Measurements from ENCODE around the gene ZCCHC9.

GRCh38 chr5:81300921-81301270, 491 bp upstream of the ZCCHC9 start:
- TF ChIP-seq CTCF (IDR thresholded peaks at IDR 0.05) = no peak
- no peak for TF ChIP-seq POLR2A (IDR thresholded peaks at IDR 0.05)

Data from testis (tissue), 2 donors.